Breast epithelium (tissue), 3 donors: Measurements from ENCODE around the gene CYP4A11. TPM values are rescaled to one million over a fixed set of nuclear protein-coding genes. Genes with fewer than 3 reads are reported as not detected.

Source experiments
- total RNA-seq, 3 donors: library from RNA; depleted of rRNA; stranded (reverse); fragments of >200 nt; gene quantifications; one replicate each; pipeline ENCODE4 v1.1.0, GENCODE V29; 2016

Gene CYP4A11
- total RNA-seq, 3 donors from 2014 or later: 0.29 to 4.6 (median 0.48) TPM

Other genes starting within 250 kb of the CYP4A11 start
- gene EFCAB14, start 222.4 kb downstream of the CYP4A11 start, total RNA-seq: 100 to 1,000 TPM in 2 of 3 donors, 10 to 100 TPM in 1; 92.8 to 128 (median 106) TPM
- 100 to 1,000 TPM in 1 of 3 donors, 10 to 100 TPM in 2; 58.4 to 882 (median 74.1) TPM for gene CYP4B1, start 142.4 kb downstream of the CYP4A11 start, total RNA-seq
- gene CYP4X1, start 82.2 kb upstream of the CYP4A11 start, total RNA-seq: 100 to 1,000 TPM in 1 of 3 donors, 10 to 100 TPM in 2; 32.6 to 307 (median 46.8) TPM
- 10 to 100 TPM; 16.2 to 26.5 (median 19.2) TPM for gene CYP4Z1, start 125.8 kb upstream of the CYP4A11 start, total RNA-seq
- gene CYP4A22, start 196.0 kb upstream of the CYP4A11 start, total RNA-seq: 1 to 10 TPM in 1 of 3 donors, under 1 TPM in 2; 0.44 to 2.2 (median 0.66) TPM
- 10 to 100 TPM in 2 of 3 donors, 1 to 10 TPM in 1; 2.2 to 69.4 (median 42.3) TPM for gene PDZK1IP1, start 248.6 kb upstream of the CYP4A11 start, total RNA-seq